GM12873 (cell line): ENCODE data around the gene PALD1.

Experiments
- CTCF ChIP-seq: IDR thresholded peaks from 2 replicates; pipeline ENCODE4 v1.5.1; 2012; ENCODE audit warnings: low read depth, mild to moderate bottlenecking, moderate library complexity, low read length, control low read depth; ENCODE audit not compliant: insufficient read depth; ENCODE audit errors: missing control alignments

The PALD1 gene

GRCh38 chr10:70607936-70608335 lies 129.4 kb downstream of the PALD1 start:
- no peak for TF ChIP-seq CTCF

- TF ChIP-seq CTCF, result no peak
These were observed 135.4 kb downstream of the PALD1 start for GRCh38 chr10:70613941-70614340.

GRCh38 chr10:70615211-70615610 lies 136.6 kb downstream of the PALD1 start:
- no peak for TF ChIP-seq CTCF

GRCh38 chr10:70615784-70616522 lies 137.4 kb downstream of the PALD1 start:
- TF ChIP-seq CTCF, result no peak

GRCh38 chr10:70616761-70617160 lies 138.2 kb downstream of the PALD1 start:
- no peak for TF ChIP-seq CTCF
